Measurements from ENCODE around the gene ZNF789.
"Not testable (repeated sequence)": the region's sequence is repeated elsewhere in the genome, so short reads cannot be mapped to it uniquely, and the experiment has no call there.

ZNF789 gene

DNA sequence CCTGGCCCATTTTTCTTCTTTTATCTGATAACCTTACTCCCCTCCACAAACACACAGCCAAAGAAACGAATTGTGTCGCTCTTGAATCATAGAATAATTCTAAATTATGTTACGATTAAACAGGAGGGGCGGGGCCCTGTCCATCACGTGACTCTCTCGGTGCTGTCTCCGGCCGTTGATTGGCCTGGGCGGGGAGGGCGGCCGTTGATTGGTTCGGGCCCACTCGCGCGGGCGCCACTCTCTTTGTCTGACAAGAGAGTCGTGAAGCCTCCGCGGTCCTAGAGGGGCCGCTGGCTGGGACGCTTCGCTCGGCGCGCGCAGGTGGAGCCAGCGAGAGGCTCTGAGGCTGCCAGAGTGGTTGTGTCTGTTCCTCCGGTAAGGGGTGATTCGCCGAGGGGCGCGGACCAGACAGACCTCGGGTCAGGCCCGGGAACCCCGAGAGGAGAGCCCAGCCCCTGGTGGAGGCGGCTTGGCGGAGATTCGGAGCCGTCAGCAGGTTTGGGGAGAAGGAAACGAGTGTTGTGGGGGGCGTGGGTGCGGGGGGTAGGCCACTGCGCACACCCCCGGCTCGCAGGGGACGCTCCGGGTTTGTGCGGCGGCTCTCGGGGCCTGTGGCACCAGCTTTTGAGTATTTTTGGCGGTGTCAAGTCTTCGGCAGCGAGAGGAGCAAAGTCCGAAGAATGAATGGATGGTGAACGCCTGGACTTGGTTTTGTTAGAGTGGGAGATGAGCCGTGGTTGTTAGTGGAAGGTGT, at the start of gene ZNF789:
Gene ZNF789 (plus strand): TSS at position 330 of the 754 bp plus-strand sequence. CDS start 3,567 bp downstream, outside the sequence.
- DNase-seq: peak; percentile 49 to 89

GRCh38 chr7:99424932-99425730, 47.6 kb upstream of the ZNF789 start:
- no peak for DNase-seq

GRCh38 chr7:99428972-99429566, 43.6 kb upstream of the ZNF789 start:
- DNase-seq: no peak

DNA sequence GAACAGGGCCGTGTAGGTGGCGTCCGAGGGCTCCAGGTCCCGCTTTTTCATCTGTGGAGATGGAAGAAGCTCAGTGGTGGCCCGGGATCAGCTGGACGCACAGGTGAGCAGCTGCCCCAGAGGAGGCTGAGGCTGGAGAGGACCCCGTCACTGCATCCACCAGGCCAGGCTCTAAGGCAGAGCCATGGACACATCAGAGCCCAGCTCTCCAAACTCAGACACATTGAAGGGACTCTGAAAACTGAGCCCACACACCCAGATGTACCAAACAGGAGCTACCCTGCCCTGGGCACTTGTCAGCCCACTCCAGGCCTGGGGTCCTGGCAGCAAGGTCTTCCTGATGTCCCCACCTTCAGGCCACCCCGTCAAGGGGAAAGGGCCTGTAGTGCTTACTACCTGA, 42.9 kb upstream of the ZNF789 start:
- no peak for DNase-seq

- not testable (repeated sequence) for DNase-seq
Measured at GRCh38 chr7:99431756-99432540, 40.7 kb upstream of the ZNF789 start.

DNA sequence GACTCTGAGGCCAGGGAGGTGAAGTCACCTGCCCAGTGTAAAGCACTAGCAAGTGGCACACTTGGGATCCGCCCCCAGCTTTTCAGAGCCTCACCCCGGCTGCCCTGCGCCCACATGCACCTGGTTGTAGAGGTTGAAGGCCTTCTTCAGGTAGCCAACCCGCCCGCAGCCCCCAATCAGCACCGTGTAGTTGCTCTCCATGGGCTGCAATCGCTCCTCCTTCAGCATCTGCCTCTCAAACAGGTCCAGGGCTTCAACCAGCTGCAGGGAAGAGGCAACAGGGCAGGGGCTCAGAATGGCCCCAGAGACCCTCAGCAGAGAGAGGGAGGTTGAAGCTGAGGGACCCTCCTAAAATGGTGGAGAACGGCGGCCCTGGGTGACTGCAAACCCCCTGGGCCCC, 39.5 kb upstream of the ZNF789 start:
- DNase-seq: no peak

- DNase-seq: no peak
Measured at GRCh38 chr7:99437946-99438572, 34.6 kb upstream of the ZNF789 start.

DNA sequence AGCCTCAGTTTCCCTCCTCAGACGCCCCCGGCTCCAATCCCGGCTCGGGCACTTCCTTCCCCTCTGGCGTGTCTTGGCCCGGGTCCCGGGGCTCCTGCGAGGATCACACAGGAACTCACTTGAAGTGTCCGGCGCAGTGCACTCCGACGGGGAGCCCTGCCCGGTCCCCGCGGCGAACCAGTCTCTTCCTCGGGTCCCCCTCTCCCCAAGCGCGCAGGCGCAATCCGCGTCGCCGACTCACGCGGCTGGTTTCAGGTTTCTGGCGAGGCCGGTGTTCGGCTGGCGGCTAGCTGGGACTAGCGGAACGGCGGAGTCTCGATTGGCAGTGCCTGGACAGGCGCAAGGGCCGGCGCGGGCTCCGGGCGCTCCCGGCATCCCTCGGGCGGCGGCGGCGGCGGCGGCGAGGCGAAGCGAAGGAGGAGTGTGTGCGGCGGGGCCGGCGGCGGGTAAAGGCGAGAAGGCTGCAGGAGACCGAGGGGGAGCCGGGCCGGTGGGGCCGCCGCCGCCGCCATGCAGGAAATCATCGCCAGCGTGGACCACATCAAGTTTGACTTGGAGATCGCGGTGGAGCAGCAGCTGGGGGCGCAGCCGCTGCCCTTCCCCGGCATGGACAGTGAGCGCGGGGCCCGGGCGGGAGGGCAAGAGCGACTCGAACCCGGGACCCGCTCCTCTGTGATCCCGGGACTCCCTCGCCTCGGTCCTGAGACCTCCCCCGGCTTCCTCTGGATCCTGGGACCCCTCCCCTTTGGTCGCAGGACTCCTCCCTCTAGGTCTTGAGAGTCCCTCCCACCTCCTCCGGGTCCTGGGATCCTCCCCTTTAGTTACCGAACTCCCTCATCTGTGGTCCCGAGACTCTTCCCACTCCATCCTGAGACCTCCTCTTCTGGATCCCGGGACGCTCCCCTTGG, 33.9 kb upstream of the ZNF789 start, which contains the start of the genes CPSF4 and PTCD1:
Gene CPSF4 (plus strand): TSS at position 371 of the 908 bp plus-strand sequence. CDS start 140 bp downstream, at position 511.
Gene PTCD1 (minus strand): TSS at position 226 of the 908 bp plus-strand sequence. CDS start 3,556 bp downstream, outside the sequence.
- DNase-seq: peak; percentile 55 to 77

- DNase-seq: no peak
Measured at GRCh38 chr7:99440195-99440594, 32.5 kb upstream of the ZNF789 start.

DNA sequence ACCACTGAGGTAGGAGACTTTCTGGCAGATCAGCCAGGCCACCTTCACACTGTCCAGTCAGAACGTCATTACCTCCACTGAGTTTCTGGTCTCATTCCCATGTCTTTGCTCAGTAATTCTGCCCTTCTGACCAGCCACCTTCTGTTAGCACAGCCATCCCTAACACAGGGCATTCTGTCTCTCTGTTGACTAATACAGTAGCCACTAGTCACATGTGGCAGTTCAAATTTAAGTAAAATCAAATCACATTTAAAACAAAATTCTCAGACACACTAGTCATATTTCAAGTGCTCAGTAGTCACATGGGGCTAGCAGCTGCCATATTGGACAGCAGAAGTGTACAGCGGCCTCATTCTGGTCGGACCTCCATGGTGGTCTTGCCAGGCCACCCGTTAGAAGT, 26.6 kb upstream of the ZNF789 start:
- no peak for DNase-seq

DNA sequence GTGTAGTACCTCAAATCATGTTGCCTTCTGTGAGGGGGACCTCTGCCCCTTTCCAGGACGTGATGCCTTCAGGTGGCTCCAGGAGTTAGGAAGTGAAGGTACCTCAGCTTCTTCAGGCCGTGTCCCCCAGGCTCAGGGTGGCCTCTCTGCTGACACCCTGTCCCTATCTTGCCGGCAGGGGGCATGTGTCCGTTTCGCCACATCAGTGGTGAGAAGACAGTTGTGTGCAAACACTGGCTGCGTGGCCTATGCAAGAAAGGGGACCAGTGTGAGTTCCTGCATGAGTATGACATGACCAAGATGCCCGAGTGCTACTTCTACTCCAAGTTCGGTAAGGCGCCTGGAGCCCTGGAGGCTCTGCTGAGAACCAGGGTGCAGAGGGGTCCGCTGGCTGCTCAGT, 24.7 kb upstream of the ZNF789 start:
- DNase-seq: no peak

DNA sequence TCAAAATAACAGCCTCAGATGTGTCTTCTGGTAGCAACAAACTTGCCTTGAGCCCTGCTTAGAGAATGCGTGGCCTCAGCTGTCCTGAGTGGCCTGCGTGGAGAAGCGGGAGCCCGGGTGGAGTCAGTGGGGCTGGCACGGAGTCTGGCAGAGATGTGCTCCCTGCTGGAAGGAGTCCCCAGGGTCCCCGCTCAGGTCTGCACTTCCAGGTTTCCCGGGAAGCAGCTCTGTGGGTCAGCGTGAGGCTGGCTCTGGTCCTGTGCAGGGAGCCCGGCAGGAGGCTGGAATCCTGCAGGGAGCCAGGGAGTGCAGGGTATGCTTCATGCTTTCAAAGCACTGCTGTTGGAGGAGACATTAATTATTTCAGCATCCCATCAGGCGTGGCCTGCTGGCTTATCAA, 23.8 kb upstream of the ZNF789 start:
- DNase-seq: no peak

- DNase-seq: no peak
Measured at GRCh38 chr7:99449326-99449725, 23.4 kb upstream of the ZNF789 start.

DNA sequence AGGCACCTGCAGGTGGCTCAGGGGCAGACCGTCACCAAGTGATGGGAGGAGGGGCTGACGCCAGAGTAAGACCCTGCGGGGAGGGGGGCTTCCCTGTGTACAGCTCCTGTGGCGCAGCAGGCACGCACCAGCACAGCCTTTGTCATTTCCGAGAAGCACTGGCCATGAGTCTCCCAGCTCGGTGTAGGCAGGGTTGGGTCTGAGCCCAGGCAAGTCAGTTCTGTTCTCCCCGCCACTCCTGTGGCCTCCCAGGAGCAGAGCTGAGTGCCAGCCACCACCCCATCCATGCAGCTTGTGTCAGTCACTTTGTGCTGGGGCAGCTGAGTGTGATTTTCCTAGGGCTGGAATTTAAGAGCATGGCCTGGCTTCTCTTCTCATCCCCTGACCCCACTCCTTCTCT, 20.8 kb upstream of the ZNF789 start:
- no peak for DNase-seq

- DNase-seq: no peak
Measured at GRCh38 chr7:99452541-99452940, 20.1 kb upstream of the ZNF789 start.

DNA sequence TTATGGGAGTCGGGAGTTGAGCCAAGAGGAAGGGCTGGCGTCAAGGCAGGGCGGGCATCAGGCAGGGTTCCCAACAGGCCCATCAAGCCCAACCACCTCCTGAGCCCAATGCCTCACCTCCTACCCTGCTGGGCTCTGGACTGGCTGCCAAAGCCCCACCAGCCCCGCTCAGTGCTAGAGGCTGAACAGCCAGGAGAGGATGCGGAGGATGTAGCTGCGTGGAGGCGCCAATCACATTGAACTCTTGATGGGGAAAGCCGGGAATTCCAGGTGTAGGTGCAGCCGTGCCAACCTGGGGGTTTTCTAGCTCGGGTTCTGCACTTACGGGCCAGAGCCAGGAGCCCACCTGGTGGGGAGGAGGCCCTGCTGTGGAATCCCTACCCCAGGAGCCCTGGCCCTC, 19.6 kb upstream of the ZNF789 start:
- DNase-seq: no peak

- DNase-seq: no peak
Measured at GRCh38 chr7:99455874-99456273, 16.8 kb upstream of the ZNF789 start.

DNA sequence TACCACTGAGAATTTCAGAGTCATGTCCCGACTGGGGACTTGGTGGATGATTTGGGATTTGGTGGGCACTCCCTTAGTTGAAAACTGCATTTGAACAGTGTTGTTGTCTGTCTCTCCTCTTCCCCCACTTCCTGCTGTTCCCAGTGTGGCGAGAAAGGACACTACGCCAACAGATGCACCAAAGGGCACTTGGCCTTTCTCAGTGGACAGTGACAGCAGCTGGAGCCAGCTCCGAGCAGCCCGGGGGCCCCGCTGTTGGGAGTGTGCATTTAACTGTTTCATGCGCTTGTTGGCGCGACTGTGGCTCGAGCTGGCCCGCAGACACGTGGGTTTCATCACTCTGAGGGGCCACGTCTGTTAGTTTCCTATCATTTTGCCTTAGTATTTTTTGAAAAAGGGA, 16.4 kb upstream of the ZNF789 start:
- no peak for DNase-seq

DNA sequence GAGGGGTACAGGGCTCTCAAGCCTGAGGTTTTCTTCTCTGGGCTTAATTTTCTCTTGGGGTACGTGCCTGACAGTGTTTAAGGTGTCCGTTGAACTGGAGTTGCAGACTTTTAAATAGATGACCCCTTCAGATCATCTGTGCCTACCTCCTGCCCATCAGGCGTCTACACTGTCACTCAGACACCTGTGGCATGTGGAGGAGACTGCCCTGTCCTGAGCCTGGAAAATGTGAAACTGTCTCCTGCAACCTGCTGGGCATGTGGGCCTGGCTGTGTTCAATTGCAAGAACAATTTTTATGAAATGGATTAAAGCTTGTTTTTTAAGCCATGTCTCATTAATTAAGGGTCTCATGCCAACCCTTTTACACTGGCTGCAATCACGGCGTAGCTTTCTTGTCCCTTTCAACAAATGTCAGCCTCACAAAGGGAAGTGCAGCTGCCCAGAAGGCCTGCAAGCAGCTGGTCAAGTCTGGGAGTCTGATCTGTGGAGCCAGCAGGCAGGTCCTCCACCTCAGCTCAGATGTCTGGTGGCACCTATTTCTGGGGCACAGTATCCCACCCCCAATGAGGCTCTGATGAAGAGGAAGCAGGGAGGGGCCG, 15.5 kb upstream of the ZNF789 start:
- no peak for DNase-seq

DNA sequence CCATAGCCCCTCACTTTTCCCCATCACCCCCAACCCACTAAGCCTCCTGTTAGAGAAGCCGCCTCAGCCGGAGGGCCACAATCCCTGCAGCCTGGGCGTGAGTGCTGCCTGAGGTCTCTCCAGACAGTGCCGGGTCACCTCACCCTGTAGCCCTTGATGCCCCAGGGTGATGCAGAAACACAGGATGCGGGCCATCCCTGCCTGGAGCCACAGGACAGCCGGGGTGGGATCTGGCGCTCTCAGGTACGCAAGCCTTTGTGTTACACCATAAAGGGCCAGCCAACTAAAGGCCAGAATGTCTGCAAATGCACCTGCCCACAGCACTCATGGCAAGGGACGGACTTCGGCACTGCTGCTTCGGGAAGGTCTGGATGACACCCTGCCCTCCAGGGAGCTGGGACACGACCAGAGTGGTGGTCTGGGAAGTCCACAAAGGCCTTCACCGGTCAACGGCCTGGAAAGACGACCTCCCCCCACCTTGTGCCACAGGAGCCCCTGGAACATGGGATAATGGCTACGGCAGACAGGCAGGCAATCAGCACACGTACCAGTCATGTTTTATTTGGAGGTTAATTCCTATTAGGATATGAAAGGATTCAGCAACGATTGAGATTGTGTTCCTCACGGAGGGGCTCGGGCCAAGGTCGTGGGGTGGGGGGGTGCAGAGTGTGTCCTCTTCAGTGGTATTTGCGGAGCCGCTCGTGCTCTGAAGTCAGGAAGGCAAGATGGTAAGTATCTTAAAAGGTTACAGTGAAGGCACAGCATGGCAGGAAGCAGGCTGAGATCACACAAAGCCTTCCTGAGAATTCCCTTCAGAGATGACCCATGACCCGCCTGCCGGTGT, 14.8 kb upstream of the ZNF789 start:
- no peak for DNase-seq

Data from cerebellar nuclear complex (tissue), 1 donor.